Panc1 (cell line): Measurements from ENCODE around the gene MAGIX. TPM values are rescaled to one million over a fixed set of nuclear protein-coding genes. Genes with fewer than 3 reads are reported as not detected.

ENCODE experiments used
- ATAC-seq: fragments of 200-7000 bp; cut with Tn5 transposase; 2 replicates; pipeline ENCODE4 v1.9.1; 2020; ENCODE audit warnings: mild to moderate bottlenecking, moderate library complexity
- BruUV-seq: library from RNA; stranded (reverse); fragments of 400-500 nt; replicated peaks from 2 replicates; lab custom pipeline; 2021; lab: Mats Ljungman, UMichigan
- CTCF ChIA-PET: fragments of 300-600 bp; sonication (Branson Sonifier 250); formaldehyde crosslinking; loops from one replicate; lab custom pipeline; 2022; ENCODE audit warnings: antibody characterized with exemption; lab: Charles Lee
- POLR2A ChIA-PET: fragments of 300-600 bp; sonication (Branson Sonifier 250); formaldehyde crosslinking; loops from one replicate; lab custom pipeline; 2022; ENCODE audit warnings: antibody characterized with exemption; lab: Charles Lee
- DNase-seq: peaks from one replicate; pipeline ENCODE4 v3.0.0-alpha.2; 2010; ENCODE audit warnings: low read depth, low spot score
- H3K27ac ChIP-seq: 2 replicates; pipeline ENCODE4 v1.5.1; 2011; ENCODE audit warnings: mild to moderate bottlenecking, low read length, inconsistent platforms
- H3K27me3 ChIP-seq: fragments of 200-500 bp; sonication (Bioruptor generic); 2 replicates; pipeline ENCODE4 v1.6.0; 2014; ENCODE audit warnings: low read length, inconsistent platforms; ENCODE audit not compliant: control insufficient read depth, insufficient read depth
- H3K36me3 ChIP-seq: fragments of 200-500 bp; sonication (Bioruptor generic); 2 replicates; pipeline ENCODE4 v1.5.1; 2014; ENCODE audit warnings: inconsistent platforms, mild to moderate bottlenecking, low read length, moderate library complexity; ENCODE audit not compliant: control insufficient read depth, insufficient read depth
- H3K4me1 ChIP-seq: 2 replicates; pipeline ENCODE4 v1.5.1; 2011; ENCODE audit warnings: inconsistent platforms, mild to moderate bottlenecking, low read length, moderate library complexity; ENCODE audit not compliant: control insufficient read depth, insufficient read depth
- H3K4me3 ChIP-seq, 2 experiments: 2 replicates each; pipeline ENCODE4 v1.5.1; 2011 to 2012; ENCODE audit warnings: low read depth in 2 of 2, low read length in 2 of 2, mild to moderate bottlenecking in 2 of 2, inconsistent platforms in 1 of 2, moderate library complexity in 1 of 2
- H3K9me3 ChIP-seq: fragments of 200-500 bp; sonication (Bioruptor generic); 2 replicates; pipeline ENCODE4 v1.5.1; 2014; ENCODE audit warnings: low read depth, mild to moderate bottlenecking, inconsistent platforms, low read length, moderate library complexity; ENCODE audit not compliant: control insufficient read depth, insufficient read depth
- POLR2AphosphoS5 ChIP-seq: IDR thresholded peaks from 2 replicates; pipeline ENCODE4 v1.6.1; 2012; ENCODE audit warnings: mild to moderate bottlenecking, low read depth, low read length, moderate library complexity
- SIN3A ChIP-seq: IDR thresholded peaks from 2 replicates; pipeline ENCODE4 v1.6.1; 2012; ENCODE audit warnings: low read depth, mild to moderate bottlenecking, low read length, moderate library complexity, borderline replicate concordance; ENCODE audit not compliant: insufficient read depth
- TCF7L2 ChIP-seq: IDR thresholded peaks from 2 replicates; pipeline ENCODE4 v1.6.1; 2011; ENCODE audit warnings: mild to moderate bottlenecking, low read depth, low read length, inconsistent platforms
- in situ Hi-C: cut with HindIII; loops from 2 replicates; pipeline ENCODE4 v1.10.0; 2016; ENCODE audit warnings: low sequenced_read_pairs, low pct_unique_long_range_greater_than_20kb
- intact Hi-C: fragments of 100-400 bp; cut with micrococcal nuclease; formaldehyde crosslinking; loops from one replicate; pipeline ENCODE4 v1.10.0; 2022; ENCODE audit not compliant: unreplicated experiment
- total RNA-seq: library from RNA; stranded (reverse); gene quantifications from one replicate; pipeline ENCODE4 v1.2.1, GENCODE V29; 2021; ENCODE audit not compliant: unreplicated experiment
- TF ChIP-seq, protein P1 (sequence below), 2 experiments: IDR thresholded peaks; 2 replicates each; pipeline ENCODE4 v1.6.1; 2011 to 2012; ENCODE audit warnings: low read depth in 2 of 2, control low read depth in 1 of 2, low read length in 1 of 2, mild to moderate bottlenecking in 1 of 2, moderate library complexity in 1 of 2; ENCODE audit not compliant: insufficient read depth in 1 of 2
- TF ChIP-seq, protein P2 (sequence below): fragments of 450-650 bp; IDR thresholded peaks from 2 replicates; pipeline ENCODE4 v1.5.1; 2017; ENCODE audit warnings: mild to moderate bottlenecking

The MAGIX gene
- total RNA-seq, 1 experiment from 2014 or later: 3.8 TPM

GRCh38 chrX:49199906-49200771 lies 37.6 kb downstream of the MAGIX start, which contains the start of gene SYP:
TSS of gene SYP (minus strand) at chrX:49200193. CDS start at chrX:49200186, 7 bp downstream.
- Histone ChIP-seq H3K36me3 (no peaks in the 10 kb centered on the region), H3K9me3 (no peaks in the 10 kb centered on the region), H3K27me3 (no peaks in the 10 kb centered on the region), H3K27ac (peak within 1 kb of the TSS; percentile 86), H3K4me3 (peak within 1 kb of the TSS; percentile 53 to 59), H3K4me1 (peaks cover 7% of the 10 kb centered on the region; the same call in 1 of the 2 replicates)
- ATAC-seq (peak; percentile 94), DNase-seq (no peak)
- no TSS peak for BruUV-seq
- POLR2A ChIA-PET: interaction anchor here (0.6 to 1.1 kb wide), 2 partner anchors 8 to 10 kb away, joined by 3 to 4 read pairs; no protein-coding TSS in a partner anchor
- CTCF ChIA-PET: no interaction called here
- TF ChIP-seq POLR2AphosphoS5 (peak; percentile 91), SIN3A (no peak; the same call in 1 of the 2 replicates)
- TF ChIP-seq, protein P1, sequence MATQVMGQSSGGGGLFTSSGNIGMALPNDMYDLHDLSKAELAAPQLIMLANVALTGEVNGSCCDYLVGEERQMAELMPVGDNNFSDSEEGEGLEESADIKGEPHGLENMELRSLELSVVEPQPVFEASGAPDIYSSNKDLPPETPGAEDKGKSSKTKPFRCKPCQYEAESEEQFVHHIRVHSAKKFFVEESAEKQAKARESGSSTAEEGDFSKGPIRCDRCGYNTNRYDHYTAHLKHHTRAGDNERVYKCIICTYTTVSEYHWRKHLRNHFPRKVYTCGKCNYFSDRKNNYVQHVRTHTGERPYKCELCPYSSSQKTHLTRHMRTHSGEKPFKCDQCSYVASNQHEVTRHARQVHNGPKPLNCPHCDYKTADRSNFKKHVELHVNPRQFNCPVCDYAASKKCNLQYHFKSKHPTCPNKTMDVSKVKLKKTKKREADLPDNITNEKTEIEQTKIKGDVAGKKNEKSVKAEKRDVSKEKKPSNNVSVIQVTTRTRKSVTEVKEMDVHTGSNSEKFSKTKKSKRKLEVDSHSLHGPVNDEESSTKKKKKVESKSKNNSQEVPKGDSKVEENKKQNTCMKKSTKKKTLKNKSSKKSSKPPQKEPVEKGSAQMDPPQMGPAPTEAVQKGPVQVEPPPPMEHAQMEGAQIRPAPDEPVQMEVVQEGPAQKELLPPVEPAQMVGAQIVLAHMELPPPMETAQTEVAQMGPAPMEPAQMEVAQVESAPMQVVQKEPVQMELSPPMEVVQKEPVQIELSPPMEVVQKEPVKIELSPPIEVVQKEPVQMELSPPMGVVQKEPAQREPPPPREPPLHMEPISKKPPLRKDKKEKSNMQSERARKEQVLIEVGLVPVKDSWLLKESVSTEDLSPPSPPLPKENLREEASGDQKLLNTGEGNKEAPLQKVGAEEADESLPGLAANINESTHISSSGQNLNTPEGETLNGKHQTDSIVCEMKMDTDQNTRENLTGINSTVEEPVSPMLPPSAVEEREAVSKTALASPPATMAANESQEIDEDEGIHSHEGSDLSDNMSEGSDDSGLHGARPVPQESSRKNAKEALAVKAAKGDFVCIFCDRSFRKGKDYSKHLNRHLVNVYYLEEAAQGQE (IDR thresholded peaks at IDR 0.05; ENCODE audit: insufficient read depth in 1 of 2, low read depth in 2 of 2, low read length in 1 of 2): peak; percentile 93 to 98
- intact Hi-C loops: no loop called here
- in situ Hi-C loops: no loop called here

DNA sequence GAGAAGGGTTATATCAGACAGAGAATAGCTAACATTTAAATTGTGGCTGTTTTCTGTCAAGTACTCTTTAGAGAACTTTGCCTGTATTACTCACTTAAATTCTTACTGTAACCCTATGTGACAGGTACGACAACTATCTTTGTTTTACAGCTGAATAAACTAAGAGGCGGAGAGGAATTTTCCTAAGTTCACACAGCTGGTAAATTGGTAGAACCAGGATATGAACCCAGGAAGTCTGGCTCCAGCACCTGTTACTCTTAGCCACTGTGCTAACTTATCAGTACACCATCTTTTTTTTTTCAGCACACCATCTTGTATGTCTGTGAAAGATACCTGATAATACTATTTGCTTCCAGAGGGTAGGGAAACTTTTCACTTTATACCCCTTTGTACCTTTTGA lies 39.5 kb downstream of the MAGIX start:
- H3K4me3 ChIP-seq: no peak overlapping the region
- peaks cover 7% of the 10 kb centered on the region; the same call in 1 of the 2 replicates for H3K4me1 ChIP-seq
- no peaks in the 10 kb centered on the region for H3K27me3 ChIP-seq
- TF ChIP-seq, protein P1 (IDR thresholded peaks at IDR 0.05; ENCODE audit: insufficient read depth in 1 of 2, low read depth in 2 of 2, low read length in 1 of 2): no peak
- TF ChIP-seq, protein P2, sequence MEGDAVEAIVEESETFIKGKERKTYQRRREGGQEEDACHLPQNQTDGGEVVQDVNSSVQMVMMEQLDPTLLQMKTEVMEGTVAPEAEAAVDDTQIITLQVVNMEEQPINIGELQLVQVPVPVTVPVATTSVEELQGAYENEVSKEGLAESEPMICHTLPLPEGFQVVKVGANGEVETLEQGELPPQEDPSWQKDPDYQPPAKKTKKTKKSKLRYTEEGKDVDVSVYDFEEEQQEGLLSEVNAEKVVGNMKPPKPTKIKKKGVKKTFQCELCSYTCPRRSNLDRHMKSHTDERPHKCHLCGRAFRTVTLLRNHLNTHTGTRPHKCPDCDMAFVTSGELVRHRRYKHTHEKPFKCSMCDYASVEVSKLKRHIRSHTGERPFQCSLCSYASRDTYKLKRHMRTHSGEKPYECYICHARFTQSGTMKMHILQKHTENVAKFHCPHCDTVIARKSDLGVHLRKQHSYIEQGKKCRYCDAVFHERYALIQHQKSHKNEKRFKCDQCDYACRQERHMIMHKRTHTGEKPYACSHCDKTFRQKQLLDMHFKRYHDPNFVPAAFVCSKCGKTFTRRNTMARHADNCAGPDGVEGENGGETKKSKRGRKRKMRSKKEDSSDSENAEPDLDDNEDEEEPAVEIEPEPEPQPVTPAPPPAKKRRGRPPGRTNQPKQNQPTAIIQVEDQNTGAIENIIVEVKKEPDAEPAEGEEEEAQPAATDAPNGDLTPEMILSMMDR: no peak
- TF ChIP-seq SIN3A (no peak), TCF7L2 (no peak), POLR2AphosphoS5 (no peak)
- POLR2A ChIA-PET: no interaction called here
- no peak for ATAC-seq
- BruUV-seq: no TSS peak
- intact Hi-C loops (no loop called here), in situ Hi-C loops (no loop called here)
- no peak for DNase-seq
- H3K9me3 ChIP-seq: no peaks in the 10 kb centered on the region
- CTCF ChIA-PET: no interaction called here
- no peak overlapping the region for H3K27ac ChIP-seq
- H3K36me3 ChIP-seq: no peaks in the 10 kb centered on the region
